H54 (cell line): ENCODE measurements around the gene ZNF30.
"Not testable (repeated sequence)": the region's sequence is repeated elsewhere in the genome, so short reads cannot be mapped to it uniquely, and the experiment has no call there.

ENCODE experiments used
- DNase-seq: peaks from one replicate; pipeline ENCODE4 v3.0.0; 2011; ENCODE audit warnings: low spot score, mixed read lengths; ENCODE audit not compliant: insufficient read length
- FAIRE-seq: peaks from 3 replicates; lab custom pipeline; 2011; peaks lifted over from hg19 to GRCh38; lab: Jason Lieb, UNC
- POLR2A ChIP-seq: IDR thresholded peaks from 2 replicates; pipeline ENCODE4 v1.6.1; 2011; ENCODE audit warnings: low read depth, mild to moderate bottlenecking, low read length

ZNF30 gene

GRCh38 chr19:34926685-34927375 lies at the start of gene ZNF30:
Gene ZNF30, plus strand, starts transcription at chr19:34926903. Its CDS starts 3,045 bp downstream, at chr19:34929948.
- DNase-seq (peak; percentile 96), FAIRE-seq (peak; percentile 73)
- TF ChIP-seq POLR2A = peak; percentile 68

GRCh38 chr19:34879563-34879962 lies 47.1 kb upstream of the ZNF30 start:
- no peak for FAIRE-seq
- TF ChIP-seq POLR2A = no peak
- DNase-seq = no peak

- TF ChIP-seq POLR2A = no peak
- FAIRE-seq = no peak
- no peak for DNase-seq
Measured at GRCh38 chr19:34880034-34880433, 46.7 kb upstream of the ZNF30 start.

DNA sequence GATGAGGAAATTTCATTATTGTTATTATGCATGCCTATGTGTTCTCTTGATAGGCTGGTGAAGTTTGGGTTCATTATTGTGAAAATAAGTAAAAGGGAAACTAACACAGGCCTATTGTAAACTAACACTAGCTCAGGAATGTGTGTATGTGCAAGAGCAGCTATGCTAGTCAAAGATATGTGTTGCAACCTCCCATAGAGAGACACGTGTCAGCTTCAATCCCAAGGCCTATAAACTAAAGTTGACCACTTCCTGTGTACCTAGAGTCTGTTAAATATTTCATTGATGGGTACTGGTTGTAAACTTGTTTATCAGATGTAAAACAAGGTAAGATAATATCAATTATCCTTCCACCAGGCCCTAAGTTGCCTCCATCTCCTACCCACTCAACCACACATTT lies 44.7 kb upstream of the ZNF30 start:
- FAIRE-seq = peak; percentile 48
- DNase-seq = no peak
- TF ChIP-seq POLR2A = no peak

DNA sequence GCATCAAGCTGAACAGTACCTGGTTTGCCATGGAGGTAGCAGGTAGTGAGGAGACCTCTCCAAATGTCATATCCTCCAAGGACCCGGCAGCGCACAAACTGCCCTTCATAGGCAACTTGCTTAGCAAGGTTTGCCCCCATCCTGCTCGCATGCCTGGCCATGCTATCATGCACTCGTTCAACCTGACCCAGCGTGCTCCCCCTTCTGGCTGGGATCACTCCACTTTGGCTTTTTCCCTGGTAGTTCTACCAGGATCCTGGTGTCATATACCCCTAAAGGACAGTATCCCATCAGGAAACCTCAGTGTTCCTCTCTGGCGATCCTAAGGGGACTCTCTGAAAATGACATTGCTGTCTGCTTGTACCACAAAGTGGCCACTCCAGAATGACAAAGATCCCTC lies 38.6 kb upstream of the ZNF30 start:
- FAIRE-seq = no peak
- DNase-seq = no peak
- TF ChIP-seq POLR2A = no peak

DNA sequence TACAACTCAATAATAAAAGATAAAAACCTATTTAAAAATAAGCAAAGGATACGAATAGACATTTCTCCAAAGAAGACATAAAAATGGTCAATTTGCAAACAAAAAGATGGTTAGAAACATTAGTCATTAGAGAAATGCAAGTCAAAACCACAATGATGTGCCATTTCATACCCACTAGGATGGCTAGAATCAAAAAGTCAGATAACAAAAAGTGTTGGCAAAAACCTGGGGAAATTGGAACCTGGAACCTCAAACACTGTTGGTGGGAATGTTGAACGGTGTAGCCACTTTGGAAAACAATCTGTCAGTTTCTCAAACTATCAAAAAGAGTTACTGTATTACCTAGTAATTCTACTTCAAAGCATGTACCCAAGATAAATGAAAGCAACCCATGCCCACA lies 26.5 kb upstream of the ZNF30 start:
- DNase-seq (no peak), FAIRE-seq (no peak)
- no peak for TF ChIP-seq POLR2A

DNA sequence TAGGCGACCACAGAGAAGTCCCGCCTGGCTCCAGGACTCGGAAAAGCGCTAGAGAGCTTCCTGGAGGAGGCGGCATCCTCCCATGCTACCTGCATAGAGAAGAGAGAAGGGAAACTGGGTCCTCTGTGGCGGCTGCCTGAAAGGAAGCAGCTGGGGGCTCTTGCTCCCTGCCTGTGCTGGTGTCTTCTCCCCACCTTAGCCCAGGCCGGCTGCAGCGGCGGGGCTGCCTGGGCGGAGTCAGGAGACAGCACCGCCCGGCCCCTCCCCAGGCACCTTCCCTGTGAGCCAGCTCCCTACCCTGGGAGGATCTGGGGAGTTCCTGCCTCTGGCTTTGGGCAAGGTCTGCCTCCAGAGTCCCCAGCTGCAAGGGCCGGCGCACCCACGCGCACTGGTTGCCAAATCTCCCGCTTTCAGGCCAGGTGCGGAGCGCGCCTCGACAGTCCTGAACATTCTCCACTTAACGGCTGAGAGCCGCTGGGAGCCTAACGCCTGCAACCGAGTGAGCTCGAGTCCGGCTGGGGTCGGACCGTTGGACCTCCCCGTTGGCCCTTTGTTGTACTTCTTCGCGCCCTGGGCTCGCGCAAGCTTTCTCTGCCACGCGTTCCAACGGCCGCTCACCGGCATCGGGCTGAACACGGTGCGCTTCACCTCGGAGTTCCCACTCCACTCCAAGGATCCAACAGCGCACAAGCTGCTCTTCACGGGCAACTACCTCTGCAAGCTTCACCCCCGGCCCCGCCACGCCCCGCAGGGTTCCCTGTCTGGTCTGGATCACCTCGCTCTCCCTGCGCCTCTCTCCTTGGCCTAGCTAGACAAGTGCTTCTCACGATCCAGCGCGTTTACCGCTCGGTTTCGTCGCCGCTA lies 21.8 kb upstream of the ZNF30 start:
- FAIRE-seq (no peak), DNase-seq (no peak)
- no peak for TF ChIP-seq POLR2A

GRCh38 chr19:34910770-34911169 lies 15.9 kb upstream of the ZNF30 start:
- DNase-seq (no peak), FAIRE-seq (no peak)
- no peak for TF ChIP-seq POLR2A

GRCh38 chr19:34917144-34917543 lies 9.6 kb upstream of the ZNF30 start:
- not testable (repeated sequence) for DNase-seq, FAIRE-seq

DNA sequence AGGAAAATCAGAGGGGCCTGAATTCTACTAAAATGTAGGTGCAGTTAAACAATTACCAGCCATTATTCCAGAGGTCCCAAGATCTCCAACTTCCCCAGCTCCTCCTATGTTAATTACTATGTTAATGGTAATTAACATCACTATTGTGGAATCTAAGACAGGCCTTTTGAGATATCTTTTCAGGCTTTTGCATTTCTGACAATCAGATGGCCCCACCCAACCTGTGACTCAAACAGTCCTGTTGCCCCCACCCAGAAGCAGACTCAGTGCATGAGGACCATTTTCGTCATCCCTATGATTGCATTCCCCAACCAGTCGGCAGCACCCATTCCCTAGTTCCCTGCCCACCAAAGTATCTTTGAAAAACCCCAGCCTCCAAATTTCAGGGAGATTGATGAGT lies 8.5 kb upstream of the ZNF30 start:
- DNase-seq (no peak), FAIRE-seq (no peak)
- TF ChIP-seq POLR2A = no peak

DNA sequence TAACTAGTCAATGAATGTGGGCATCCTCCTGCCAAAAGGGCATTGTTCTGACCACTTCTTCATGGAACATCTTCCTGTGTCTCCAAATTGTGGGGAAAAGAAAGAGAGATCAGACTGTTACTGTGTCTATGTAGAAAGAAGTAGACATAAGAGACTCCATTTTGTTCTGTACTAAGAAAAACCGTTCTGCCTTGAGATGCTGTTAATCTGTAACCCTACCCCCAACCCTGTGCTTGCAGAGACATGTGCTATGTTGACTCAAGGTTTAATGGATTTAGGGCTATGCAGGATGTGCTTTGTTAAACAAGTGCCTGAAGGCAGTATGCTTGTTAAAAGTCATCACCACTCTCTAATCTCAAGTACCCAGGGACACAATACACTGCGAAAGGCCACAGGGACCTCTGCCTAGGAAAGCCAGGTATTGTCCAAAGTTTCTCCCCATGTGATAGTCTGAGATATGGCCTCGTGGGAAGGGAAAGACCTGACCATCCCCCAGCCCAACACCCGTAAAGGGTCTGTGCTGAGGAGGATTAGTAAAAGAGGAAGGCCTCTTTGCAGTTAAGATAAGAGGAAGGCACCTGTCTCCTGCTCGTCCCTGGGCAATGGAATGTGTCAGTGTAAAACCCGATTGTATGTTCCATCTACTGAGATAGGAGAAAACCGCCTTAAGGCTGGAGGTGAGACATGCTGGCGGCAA lies 6.5 kb upstream of the ZNF30 start:
- not testable (repeated sequence) for DNase-seq, FAIRE-seq

DNA sequence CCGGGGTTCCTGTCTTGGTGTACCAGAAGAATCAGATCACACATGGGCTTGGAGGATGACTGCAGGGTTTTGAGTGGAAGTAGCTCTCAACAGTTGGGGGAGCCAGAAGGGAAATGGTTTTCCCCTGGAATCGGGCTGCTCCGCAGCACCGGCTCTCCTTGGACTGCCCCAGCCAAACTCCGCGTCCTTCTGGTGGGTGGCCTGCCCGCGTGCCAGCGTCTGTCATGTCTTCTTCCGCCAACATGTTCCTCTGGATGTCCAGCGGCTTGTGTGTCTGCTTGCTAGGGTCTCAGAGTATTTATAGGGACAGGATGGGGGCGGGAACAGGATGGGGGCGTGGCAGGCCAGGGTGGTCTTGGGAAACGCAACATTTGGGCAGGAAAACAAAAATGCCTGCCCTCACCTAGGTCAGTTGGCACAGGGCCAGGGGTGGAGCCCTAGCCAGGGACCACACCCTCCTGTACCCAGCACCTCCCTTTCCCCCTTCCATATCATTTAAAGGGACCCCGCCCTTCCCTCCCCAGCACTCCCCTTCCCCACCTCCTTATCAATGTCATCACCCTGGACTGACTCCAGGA lies 1.3 kb upstream of the ZNF30 start:
- FAIRE-seq (no peak), DNase-seq (no peak)

GRCh38 chr19:34926361-34926684 lies 380 bp upstream of the ZNF30 start:
- FAIRE-seq (no peak), DNase-seq (no peak)
- TF ChIP-seq POLR2A = no peak

More for the DNA sequence above, 1.3 kb upstream of the ZNF30 start:
- TF ChIP-seq POLR2A = no peak

- no peak for TF ChIP-seq POLR2A
- DNase-seq (no peak), FAIRE-seq (no peak)
Measured at GRCh38 chr19:34932494-34932893, 5.8 kb downstream of the ZNF30 start.
